LNCAP (cell line): ENCODE results near the gene PLEKHA1.

Experiments
- TF ChIP-seq, protein P1 (sequence below): fragments of 450-650 bp; IDR thresholded peaks from 2 replicates; pipeline ENCODE4 v1.5.1; 2017; ENCODE audit warnings: mild to moderate bottlenecking

PLEKHA1 gene

DNA sequence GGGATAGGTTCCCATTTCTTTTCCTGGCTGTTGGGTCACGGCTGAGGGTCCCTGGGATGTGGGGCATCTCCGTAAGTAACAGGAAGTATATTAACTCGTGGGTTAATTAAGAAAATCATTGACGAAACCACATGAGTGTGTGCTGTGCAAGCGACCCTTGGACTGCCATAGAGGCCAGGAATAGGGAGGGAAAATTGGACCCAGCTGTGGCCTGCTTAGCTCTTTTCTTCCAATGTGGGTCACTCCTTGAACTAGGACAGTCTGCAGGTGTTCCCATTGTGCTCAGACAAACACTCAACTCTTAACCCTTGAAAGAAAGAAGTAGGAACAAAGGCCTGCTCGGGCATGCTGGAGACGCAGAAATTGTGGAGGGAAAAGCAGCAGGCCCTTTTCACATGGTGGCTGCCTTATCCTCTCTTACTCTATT, 25.6 kb upstream of the PLEKHA1 start:
- TF ChIP-seq, protein P1, sequence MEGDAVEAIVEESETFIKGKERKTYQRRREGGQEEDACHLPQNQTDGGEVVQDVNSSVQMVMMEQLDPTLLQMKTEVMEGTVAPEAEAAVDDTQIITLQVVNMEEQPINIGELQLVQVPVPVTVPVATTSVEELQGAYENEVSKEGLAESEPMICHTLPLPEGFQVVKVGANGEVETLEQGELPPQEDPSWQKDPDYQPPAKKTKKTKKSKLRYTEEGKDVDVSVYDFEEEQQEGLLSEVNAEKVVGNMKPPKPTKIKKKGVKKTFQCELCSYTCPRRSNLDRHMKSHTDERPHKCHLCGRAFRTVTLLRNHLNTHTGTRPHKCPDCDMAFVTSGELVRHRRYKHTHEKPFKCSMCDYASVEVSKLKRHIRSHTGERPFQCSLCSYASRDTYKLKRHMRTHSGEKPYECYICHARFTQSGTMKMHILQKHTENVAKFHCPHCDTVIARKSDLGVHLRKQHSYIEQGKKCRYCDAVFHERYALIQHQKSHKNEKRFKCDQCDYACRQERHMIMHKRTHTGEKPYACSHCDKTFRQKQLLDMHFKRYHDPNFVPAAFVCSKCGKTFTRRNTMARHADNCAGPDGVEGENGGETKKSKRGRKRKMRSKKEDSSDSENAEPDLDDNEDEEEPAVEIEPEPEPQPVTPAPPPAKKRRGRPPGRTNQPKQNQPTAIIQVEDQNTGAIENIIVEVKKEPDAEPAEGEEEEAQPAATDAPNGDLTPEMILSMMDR = no peak

DNA sequence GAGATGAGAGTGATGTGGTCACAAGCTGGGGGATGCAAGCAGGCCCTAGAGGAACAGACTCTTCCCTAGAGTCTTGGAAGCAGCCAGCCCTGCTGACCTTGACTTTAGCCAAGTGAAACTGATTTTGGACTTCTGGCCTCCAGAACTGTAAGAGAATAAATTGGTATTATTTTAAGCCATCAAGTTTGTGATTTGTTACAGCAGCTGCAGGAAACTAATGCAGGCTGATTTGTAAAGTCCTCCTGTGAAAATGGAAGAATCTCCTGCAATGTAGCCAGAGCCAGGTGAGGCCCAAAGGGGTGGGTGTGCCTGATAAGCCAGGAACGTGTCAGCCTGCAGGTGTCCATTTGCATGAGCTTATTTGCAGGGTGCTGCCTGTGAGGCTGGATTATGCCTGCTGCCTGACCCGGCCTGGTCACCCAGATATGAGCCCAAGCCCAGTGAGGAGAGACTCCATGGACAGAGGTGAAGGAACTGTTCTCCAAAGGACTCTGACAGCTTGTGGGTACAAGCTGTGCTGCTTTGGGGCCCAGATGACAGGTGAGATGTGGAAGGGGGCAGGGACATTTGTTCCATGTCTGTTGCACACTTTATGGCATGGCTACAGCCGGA, 24.6 kb upstream of the PLEKHA1 start:
- TF ChIP-seq, protein P1 = no peak

DNA sequence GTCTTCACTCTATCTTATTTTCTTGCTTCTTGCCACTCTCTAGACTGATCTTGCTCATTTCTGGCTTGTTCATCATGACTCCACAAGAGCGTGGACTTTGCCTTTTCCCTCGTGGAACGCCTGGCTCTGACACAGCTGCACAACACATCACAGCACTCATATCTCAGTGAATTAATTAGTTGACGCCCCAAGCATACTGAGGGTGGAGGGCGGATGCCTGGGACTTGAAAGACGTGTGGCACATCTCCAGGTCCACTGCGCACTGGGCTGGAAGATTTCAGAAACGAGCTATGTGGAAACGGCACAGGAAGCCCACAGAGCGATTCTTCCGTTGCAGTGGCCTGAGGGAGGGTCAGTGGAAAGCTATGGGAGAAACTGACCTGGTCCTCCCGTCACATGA, 23.6 kb upstream of the PLEKHA1 start:
- TF ChIP-seq, protein P1 = no peak

DNA sequence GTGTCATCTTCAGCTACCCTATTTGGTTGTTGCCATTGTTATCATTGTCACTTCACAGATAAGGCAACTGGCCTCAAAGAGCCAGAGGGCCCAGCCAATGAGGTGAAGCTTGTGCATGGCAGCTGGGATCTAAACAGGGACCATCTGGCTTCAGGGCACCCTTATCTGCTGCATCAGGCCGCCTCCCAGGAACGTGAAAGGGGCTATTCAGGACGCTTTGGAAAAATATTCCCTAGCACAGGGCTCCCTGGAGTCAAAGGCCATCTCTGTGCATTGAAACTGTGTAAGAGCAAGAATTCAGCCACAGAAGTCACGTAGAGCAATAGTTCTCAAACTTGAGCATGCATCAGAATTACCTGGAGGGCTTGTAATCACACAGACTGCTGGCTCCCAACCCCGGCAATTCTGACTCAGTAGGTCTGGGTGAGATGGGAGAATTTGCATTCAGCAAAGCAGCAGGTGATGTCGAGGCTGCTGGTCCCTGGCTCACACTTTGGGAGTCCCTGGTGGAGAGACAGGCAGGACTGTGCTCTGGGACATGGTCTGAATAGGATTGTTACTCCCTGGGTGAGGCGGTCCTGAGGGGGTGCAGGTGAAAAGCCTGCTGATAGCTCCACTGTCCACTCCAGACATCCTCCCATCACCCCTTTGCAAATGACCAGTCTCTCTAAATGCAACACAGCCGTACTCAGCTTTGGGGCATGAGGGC, 21.5 kb upstream of the PLEKHA1 start:
- TF ChIP-seq, protein P1 = no peak

DNA sequence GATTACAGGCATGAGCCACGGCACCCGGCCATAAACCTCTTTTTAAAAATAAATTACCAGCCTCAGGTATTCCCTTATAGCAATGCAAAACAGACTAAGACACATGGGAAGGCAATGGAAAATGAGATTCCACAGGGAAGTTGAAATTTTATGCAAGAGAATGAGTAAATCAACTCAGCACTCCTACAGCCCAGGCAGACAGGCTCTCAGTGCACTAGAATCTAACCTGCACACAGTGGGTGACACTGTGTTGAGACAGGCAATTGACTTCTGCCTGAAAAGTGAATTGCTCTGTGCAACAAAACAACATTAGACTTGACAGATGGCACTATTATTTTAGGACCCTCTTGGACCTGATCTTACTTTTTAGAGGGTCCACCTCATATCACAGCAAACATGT, 20.1 kb upstream of the PLEKHA1 start:
- TF ChIP-seq, protein P1 = no peak

DNA sequence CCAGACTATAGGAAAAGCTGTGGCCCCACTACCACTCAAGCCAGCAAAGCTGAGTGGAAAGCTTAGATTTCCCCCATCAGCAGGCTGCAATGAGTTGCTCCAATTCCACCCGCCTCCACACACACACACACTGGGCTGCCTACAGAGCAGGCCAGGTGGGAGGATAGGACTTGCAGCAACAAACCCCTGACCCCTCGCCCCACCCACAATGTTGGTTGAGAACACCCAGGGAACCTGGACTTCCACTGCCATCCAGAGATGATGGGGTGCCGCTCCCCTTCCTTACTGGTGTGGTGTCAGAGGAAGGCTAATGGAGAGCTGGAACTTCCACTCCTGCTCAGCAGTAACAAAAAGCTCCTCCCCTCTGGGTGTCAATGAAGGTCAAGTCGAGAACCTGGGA, 16.8 kb upstream of the PLEKHA1 start:
- TF ChIP-seq, protein P1 = no peak

DNA sequence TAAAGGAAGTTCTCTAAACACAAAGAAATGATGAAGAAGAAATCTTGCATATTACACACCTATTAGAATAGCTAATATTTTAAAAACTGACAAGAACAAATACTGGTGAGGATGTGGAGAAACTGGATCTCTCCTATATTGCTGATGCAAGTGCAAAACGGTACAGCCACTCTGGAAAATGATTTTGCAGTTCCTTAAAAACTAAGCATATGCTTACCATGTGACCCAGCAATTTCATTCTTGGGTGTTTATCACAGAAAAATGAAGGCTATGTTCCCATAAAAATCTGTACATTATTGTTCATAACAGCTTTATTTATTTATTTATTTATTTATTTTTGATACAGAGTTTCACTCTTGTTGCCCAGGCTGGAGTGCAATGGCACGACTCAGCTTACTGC, 14.9 kb upstream of the PLEKHA1 start:
- TF ChIP-seq, protein P1 = no peak
